GM12873 (cell line): ENCODE measurements around the gene BEST4.

Experiments
- CTCF ChIP-seq: IDR thresholded peaks from 2 replicates; pipeline ENCODE4 v1.5.1; 2012; ENCODE audit warnings: low read depth, mild to moderate bottlenecking, moderate library complexity, low read length, control low read depth; ENCODE audit not compliant: insufficient read depth; ENCODE audit errors: missing control alignments

Gene BEST4

GRCh38 chr1:44812822-44813543 is 25.0 kb upstream of the BEST4 start:
- TF ChIP-seq CTCF, result no peak

GRCh38 chr1:44811234-44811633 is 23.3 kb upstream of the BEST4 start:
- TF ChIP-seq CTCF, result peak; percentile 6

GRCh38 chr1:44810101-44810761 is 22.3 kb upstream of the BEST4 start:
- TF ChIP-seq CTCF, result no peak

- TF ChIP-seq CTCF, result no peak
Observed at GRCh38 chr1:44808938-44809917, 21.3 kb upstream of the BEST4 start.

GRCh38 chr1:44808063-44808937 is 20.3 kb upstream of the BEST4 start, which contains the start of gene BTBD19:
TSS of gene BTBD19 (plus strand) at chr1:44808523. CDS start at chr1:44808821, 298 bp downstream.
- no peak for TF ChIP-seq CTCF

GRCh38 chr1:44807364-44808062 is 19.5 kb upstream of the BEST4 start:
- no peak for TF ChIP-seq CTCF
